Suppressor macrophage treated with lipopolysaccharide for 4 hours (primary cell): ENCODE results near the gene ZNF536.
A peak's percentile ranks its signal among the peaks of the same experiment; 100 is the strongest.
"Not testable (repeated sequence)": the region's sequence is repeated elsewhere in the genome, so short reads cannot be mapped to it uniquely, and the experiment has no call there.

Experiments
- DNase-seq: peaks from one replicate; pipeline ENCODE4 v3.0.0-alpha.2; 2020

Gene ZNF536

GRCh38 chr19:30391554-30392551, 19.7 kb downstream of the ZNF536 start:
- DNase-seq = no peak

GRCh38 chr19:30393046-30393445, 20.9 kb downstream of the ZNF536 start:
- DNase-seq = peak; percentile 2

GRCh38 chr19:30393729-30394480, 21.7 kb downstream of the ZNF536 start:
- no peak for DNase-seq

DNA sequence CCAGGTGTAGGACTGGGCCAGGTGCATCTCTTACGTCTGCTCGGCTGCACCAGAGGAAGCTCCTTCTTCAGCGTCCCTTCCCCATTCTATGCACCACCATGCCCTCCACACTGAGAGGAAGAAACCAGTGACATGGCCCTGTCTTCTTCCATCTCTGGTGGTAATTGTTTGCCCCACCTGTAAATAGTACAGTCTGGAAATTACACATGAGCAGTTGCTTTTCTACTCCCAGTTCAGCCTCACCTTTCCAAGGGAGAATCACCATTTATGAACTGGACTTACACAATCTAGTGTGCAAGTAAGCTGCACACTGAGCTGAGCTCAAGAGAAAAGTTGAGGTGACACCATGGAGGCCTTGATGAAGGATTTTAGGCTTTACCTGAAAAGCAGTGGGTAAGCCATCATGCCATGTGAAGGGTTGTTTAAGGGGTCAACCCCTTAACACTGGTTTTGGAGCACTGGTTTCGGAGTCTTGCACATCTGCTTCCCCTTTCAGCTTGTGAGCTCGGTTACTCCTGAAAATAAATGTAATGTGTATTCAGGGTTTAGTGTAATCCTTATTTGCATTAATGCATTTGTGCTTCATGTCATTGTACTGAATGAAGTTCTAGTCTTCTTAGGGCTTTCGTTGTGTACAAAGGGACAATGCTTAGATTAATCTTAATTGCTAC, 22.4 kb downstream of the ZNF536 start:
- no peak for DNase-seq

- no peak for DNase-seq
Observed at GRCh38 chr19:30395283-30395682, 23.1 kb downstream of the ZNF536 start.

GRCh38 chr19:30398539-30398938, 26.4 kb downstream of the ZNF536 start:
- DNase-seq = not testable (repeated sequence)

DNA sequence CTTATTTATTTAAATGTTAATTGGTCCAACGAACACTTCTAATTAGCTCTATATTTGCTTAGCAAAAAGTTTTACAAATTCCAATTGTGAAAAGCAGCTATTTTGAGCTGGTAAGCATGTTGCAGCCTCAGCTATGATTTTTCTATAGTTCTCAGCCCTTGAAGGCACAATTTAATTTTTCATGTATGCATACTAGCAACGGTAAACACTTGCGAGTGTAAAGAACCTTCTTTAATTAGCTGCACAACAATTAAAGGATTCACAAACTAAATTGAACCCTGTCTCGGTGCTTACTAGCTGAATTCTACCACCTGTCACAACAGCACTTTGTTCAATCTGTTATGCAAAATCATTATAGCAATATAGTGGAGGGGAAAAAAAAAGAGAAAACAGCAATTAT, 29.8 kb downstream of the ZNF536 start:
- no peak for DNase-seq

DNA sequence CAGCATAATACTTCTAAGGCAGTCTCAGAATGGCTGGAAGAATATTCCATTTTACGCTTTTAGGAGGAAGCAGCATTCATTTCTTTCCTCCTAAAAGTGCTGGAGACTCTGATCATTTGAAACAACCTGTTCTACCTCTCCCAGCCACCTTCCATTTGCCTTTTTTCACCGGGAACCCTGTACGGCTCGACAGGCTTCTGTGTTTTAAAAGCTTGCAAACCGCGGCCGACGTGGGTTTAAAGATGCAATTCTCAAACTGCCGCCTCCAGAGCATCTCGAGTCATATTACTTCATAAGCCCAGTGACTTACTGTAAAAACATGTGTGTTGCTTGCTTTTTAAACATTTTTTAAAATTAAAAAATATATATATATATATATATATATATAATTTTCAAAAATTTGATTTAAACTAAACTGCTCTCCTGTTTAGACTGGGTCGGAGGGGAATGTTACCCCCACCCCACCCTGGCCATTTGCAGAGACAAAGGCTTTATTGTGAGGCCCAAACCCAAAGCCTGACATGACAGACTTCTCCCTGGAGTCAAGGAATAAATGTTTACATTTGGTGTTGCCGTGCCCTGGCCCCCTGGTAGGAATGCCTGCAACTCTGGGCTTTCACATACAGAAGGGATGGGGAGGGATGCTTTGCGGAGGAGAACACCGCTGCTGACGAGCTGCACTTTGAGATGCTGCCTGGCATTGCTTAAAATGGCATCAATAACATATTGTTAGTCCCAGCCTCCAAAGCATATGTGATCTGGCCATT, 30.4 kb downstream of the ZNF536 start:
- no peak for DNase-seq

- DNase-seq = no peak
Observed at GRCh38 chr19:30403203-30403985, 31.2 kb downstream of the ZNF536 start.

DNA sequence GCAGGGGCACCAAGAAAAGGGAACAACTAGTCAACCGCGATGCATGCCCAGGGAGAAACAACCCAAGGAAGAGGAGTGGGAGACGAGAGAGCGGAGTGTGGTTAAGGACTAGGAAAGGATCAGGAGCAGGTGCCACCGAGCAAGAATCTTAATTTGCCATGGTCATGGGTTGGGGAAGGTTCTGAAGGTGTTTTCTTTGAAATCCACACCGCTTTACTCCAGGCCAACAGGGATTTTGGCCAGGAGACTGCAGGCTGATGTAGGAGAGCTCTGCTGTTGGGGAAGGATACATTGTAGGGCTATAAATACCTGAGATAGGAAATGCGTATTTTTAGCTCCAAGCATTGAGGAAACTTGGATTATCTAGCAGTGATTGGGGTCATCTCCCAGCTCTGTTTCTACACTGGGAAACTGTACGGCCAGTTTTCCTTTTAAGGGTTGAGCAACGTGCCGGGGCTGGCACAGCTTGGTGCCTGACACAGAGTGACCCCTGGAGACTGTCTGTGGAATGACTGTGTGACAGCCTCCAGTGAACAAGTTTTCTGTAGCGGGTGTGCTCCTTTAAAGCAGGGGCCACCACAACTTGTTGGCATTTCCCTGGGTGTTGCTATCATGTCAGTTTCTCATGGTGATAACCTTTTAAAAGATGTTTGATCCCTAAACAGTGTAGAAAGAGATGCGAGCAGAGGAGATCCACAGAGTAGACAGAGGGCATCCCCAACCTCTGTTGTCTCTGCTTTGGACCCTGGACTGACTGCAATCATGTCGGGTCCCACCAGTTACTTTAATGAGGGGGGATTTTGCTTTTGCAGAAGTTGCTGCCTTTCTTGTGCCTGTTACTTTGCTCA, 34.3 kb downstream of the ZNF536 start:
- peak; percentile 5 for DNase-seq

DNA sequence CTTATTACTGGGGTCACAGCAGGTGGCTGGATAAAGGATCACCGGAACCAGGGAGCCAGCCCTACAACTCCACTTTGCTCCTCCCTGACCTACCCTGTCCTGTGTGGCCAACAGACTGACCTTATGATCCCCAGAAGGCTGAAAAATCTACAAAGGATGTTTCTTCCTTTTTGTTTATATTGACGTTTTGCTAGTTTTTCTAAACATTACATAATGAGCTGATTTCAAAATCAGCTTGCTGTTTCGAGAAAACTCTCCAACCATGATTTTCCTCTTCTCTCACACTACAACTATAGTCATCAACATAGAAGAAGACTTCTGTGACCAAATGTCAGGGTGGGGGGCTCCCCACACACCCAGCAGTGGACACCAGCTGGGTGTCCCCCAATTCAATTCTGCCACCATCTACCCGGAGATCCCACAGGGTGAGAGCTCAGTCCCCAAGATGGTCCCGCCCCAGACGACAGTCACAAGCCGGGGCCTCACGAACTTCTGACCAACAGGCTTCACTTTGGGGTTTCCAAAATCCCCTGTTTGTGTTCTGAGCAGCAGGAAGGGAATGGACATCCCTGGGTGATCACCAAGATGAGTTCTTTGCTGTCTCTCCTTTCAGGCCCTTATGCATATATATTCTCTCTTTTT, 35.0 kb downstream of the ZNF536 start:
- no peak for DNase-seq

DNA sequence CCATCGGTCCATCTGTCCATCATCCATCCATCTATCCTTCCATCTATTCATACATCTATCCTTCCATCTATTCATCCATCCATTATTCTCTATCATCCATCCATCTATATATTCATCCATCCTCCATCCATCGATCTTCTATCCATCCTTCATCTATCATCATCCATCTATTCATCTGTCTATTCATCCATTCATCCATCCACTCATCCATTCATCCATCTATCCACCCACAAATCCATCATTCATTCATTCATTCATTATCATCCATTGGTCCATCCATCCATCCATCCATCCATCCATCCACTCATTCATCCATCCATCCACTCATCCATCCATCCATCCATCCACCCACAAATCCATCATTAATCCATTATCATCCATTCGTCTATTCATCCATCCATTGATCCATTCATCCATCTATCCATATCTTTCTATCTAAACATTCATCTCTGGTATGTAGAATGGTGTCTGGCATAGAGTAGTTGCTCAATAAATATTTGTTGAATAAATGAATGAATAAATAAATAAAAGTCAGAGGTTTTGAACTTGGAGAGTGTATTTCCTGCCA, 36.6 kb downstream of the ZNF536 start:
- DNase-seq = no peak

DNA sequence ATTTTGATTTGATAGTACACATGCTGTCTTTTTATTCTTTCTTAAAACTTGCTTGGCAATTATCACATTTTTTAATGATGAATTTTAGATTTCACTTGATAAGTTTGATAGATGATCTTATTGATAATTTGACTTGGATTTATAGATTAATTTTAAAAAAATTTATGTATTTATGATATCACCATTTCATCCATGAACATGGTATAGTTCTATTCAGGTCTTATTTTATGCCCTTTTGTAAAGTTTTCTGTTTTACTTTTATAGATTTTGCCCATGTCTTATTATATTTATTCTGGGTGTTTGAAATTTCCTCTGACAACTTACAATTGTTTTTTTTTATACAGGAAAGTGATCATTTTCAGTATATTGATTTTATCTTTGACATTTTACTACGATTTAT, 39.5 kb downstream of the ZNF536 start:
- DNase-seq = no peak

GRCh38 chr19:30416375-30416774, 44.2 kb downstream of the ZNF536 start:
- DNase-seq = no peak

- DNase-seq = not testable (repeated sequence)
Observed at GRCh38 chr19:30417166-30417565, 45.0 kb downstream of the ZNF536 start.

- DNase-seq = no peak
Observed at GRCh38 chr19:30419568-30420180, 47.5 kb downstream of the ZNF536 start.

DNA sequence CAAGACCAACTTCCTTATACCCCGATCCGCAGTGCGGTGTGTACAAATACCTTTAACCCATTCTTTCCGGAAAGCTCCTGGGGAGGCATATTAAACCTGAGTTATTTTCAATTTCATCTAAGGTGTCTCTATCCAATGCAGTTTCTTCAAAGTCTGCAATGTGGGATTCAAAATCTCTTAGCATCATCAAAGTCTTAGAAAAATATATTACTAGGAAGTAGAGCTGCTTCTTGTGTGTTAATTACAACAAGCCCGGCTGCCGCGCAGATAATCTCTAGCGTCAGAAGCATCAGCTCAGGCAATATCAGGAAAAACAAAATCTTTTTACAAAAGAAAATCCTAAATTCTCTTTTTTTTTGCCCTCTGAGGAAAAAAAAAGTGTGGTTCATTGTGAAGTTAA, 48.1 kb downstream of the ZNF536 start:
- DNase-seq = no peak

DNA sequence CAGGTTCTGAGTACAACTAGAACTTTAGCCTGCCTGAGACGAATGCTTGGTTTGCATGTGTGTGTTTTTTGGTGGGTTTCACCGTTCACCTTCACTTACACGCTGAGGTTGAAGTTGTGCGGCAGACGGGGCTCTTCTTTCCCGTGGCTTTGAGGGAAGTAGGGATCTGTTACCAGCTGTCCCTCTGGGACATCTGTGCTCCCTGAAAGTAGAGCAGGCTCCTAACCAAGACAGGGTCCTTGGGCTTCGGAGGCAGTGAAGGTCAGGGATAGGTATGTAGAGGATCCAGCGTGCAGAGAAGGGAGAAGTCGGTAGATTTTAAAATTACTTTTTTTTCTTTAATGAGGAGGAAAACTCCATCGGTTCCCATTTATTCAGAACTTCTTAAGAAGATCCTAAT, 48.7 kb downstream of the ZNF536 start:
- no peak for DNase-seq

DNA sequence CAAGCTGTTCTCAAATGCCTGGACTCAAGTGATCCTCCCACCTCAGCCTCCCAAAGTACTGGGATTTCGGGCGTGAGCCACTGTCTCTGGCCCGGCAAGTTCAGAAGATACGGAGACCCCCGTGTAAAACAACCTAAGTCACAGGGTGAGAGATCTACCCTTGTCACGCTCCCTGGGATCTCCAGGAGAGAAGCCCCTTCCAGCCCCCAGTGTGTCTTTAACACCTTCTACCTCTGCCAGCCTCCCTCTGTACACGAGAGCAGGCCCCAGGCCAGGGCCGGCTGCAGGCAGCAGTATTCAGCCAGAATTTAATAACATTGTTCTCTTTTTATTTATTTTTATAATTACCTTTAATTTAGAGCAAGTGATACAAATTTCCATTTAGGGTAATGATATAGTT, 49.4 kb downstream of the ZNF536 start:
- DNase-seq = no peak
